ENCODE results near the gene LDB2.

LDB2 gene

GRCh38 chr4:16809064-16809463, 89.4 kb downstream of the LDB2 start:
- DNase-seq (ENCODE audit: extremely low read depth in 1 of 2, low read depth in 1 of 2), result no peak

GRCh38 chr4:16807355-16807754, 91.1 kb downstream of the LDB2 start:
- no peak for DNase-seq (ENCODE audit: extremely low read depth in 1 of 2, low read depth in 1 of 2)

GRCh38 chr4:16804581-16804980, 93.9 kb downstream of the LDB2 start:
- no peak for DNase-seq (ENCODE audit: extremely low read depth in 1 of 2, low read depth in 1 of 2)

- DNase-seq (ENCODE audit: extremely low read depth in 1 of 2, low read depth in 1 of 2), result no peak
These were observed 96.4 kb downstream of the LDB2 start for GRCh38 chr4:16802044-16802443.

GRCh38 chr4:16801356-16801755, 97.1 kb downstream of the LDB2 start:
- no peak for DNase-seq (ENCODE audit: extremely low read depth in 1 of 2, low read depth in 1 of 2)

- peak in 1 of 2 donors; percentile 15 for DNase-seq (ENCODE audit: extremely low read depth in 1 of 2, low read depth in 1 of 2)
These were observed 103.5 kb downstream of the LDB2 start for GRCh38 chr4:16794816-16795445.

- no peak for DNase-seq (ENCODE audit: extremely low read depth in 1 of 2, low read depth in 1 of 2)
These were observed 107.0 kb downstream of the LDB2 start for GRCh38 chr4:16791460-16791859.

GRCh38 chr4:16790508-16790907, 107.9 kb downstream of the LDB2 start:
- DNase-seq (ENCODE audit: extremely low read depth in 1 of 2, low read depth in 1 of 2), result no peak

- DNase-seq (ENCODE audit: extremely low read depth in 1 of 2, low read depth in 1 of 2), result no peak
These were observed 109.6 kb downstream of the LDB2 start for GRCh38 chr4:16788868-16789267.

- no peak for DNase-seq (ENCODE audit: extremely low read depth in 1 of 2, low read depth in 1 of 2)
These were observed 112.5 kb downstream of the LDB2 start for GRCh38 chr4:16785793-16786527.

- no peak for DNase-seq (ENCODE audit: extremely low read depth in 1 of 2, low read depth in 1 of 2)
These were observed 115.3 kb downstream of the LDB2 start for GRCh38 chr4:16783119-16783518.

GRCh38 chr4:16779028-16779675, 119.3 kb downstream of the LDB2 start:
- no peak for DNase-seq (ENCODE audit: extremely low read depth in 1 of 2, low read depth in 1 of 2)

- DNase-seq (ENCODE audit: extremely low read depth in 1 of 2, low read depth in 1 of 2), result no peak
These were observed 120.7 kb downstream of the LDB2 start for GRCh38 chr4:16777726-16778125.

- no peak for DNase-seq (ENCODE audit: extremely low read depth in 1 of 2, low read depth in 1 of 2)
These were observed 122.9 kb downstream of the LDB2 start for GRCh38 chr4:16775411-16776154.

GRCh38 chr4:16772366-16772850, 126.0 kb downstream of the LDB2 start:
- no peak for DNase-seq (ENCODE audit: extremely low read depth in 1 of 2, low read depth in 1 of 2)

GRCh38 chr4:16770710-16771285, 127.6 kb downstream of the LDB2 start:
- DNase-seq (ENCODE audit: extremely low read depth in 1 of 2, low read depth in 1 of 2), result no peak

- no peak for DNase-seq (ENCODE audit: extremely low read depth in 1 of 2, low read depth in 1 of 2)
These were observed 130.6 kb downstream of the LDB2 start for GRCh38 chr4:16767861-16768260.

- DNase-seq (ENCODE audit: extremely low read depth in 1 of 2, low read depth in 1 of 2), result no peak
These were observed 131.2 kb downstream of the LDB2 start for GRCh38 chr4:16767251-16767650.

- DNase-seq (ENCODE audit: extremely low read depth in 1 of 2, low read depth in 1 of 2), result no peak
These were observed 132.9 kb downstream of the LDB2 start for GRCh38 chr4:16765546-16765945.

- no peak for DNase-seq (ENCODE audit: extremely low read depth in 1 of 2, low read depth in 1 of 2)
These were observed 133.8 kb downstream of the LDB2 start for GRCh38 chr4:16764622-16765021.

Data from stimulated activated CD8-positive, alpha-beta memory T cell treated with anti-CD3 and anti-CD28 coated beads, Interleukin-7, amount 100 ng/mL, for 48 hours (primary cell).